ENCODE data around the gene FHIT.

GRCh38 chr3:60770532-60770931, 480.7 kb downstream of the FHIT start:
- TF ChIP-seq GATA2 (IDR thresholded peaks at IDR 0.05; ENCODE audit: low read depth, low read length) (no peak), GATA3 (IDR thresholded peaks at IDR 0.05; ENCODE audit: low read depth, low read length) (no peak)

Measured in SH-SY5Y (cell line).